Measurements from ENCODE around the gene TSPAN18. TPM values are rescaled to one million over a fixed set of nuclear protein-coding genes. Genes with fewer than 3 reads are reported as not detected.
A peak's percentile ranks its signal among the peaks of the same experiment; 100 is the strongest.

TSPAN18 gene
- total and polyA plus RNA-seq, 2 of the 4 experiments (the other 2 are of a cell fraction), result 0.36 to 1.1 TPM

- in situ Hi-C loops (cut with MboI; ENCODE audit: low sequenced_read_pairs), result no loop called here
Observed at GRCh38 chr11:44978274-44978960, 251.7 kb downstream of the TSPAN18 start.

More at GRCh38 chr11:44978274-44978960, 251.7 kb downstream of the TSPAN18 start:
- Histone ChIP-seq H3K56ac (ENCODE audit: extremely low read depth, insufficient read depth, low read length) (no peak overlapping the region), H4K91ac (ENCODE audit: insufficient read depth, low read depth, low read length) (peak overlapping the region; percentile 1; the same call in 1 of the 2 replicates), H4K20me1 (ENCODE audit: insufficient read depth, low read length) (no peaks in the 10 kb centered on the region), H3K23ac (ENCODE audit: low read depth, low read length) (no peak overlapping the region), H2BK5ac (ENCODE audit: low read depth, low read length, poor library complexity, severe bottlenecking) (peak overlapping the region; percentile 80), H2AFZ (replicated peaks; ENCODE audit: low read length, poor library complexity) (peak overlapping the region; percentile 23), H3K9ac (ENCODE audit: low read depth, low read length) (no peak overlapping the region), H3K14ac (replicated peaks; ENCODE audit: low read depth, low read length) (no peak overlapping the region), H3K36me3 (ENCODE audit: control insufficient read depth, insufficient read depth, low read length) (no peaks in the 10 kb centered on the region), H3K9me3 (ENCODE audit: control insufficient read depth, insufficient read depth, low read length) (peaks cover 3% of the 10 kb centered on the region; the same call in 1 of the 2 replicates), H3K4ac (ENCODE audit: low read depth, low read length) (peak overlapping the region; percentile 31; the same call in 1 of the 2 replicates), H2BK120ac (ENCODE audit: low read depth, low read length) (peak overlapping the region; percentile 46; the same call in 1 of the 2 replicates), H4K8ac (ENCODE audit: low read depth in 2 of 2, low read length in 2 of 2) (peak overlapping the region; percentile 1 to 71; a peak in 2 of 4 replicates), H3K9me1 (ENCODE audit: insufficient read depth, low read length) (no peaks in the 10 kb centered on the region; the same call in 1 of the 2 replicates), H3K18ac (ENCODE audit: low read depth, low read length) (peak overlapping the region; percentile 53), H2AK9ac (replicated peaks; ENCODE audit: low read depth, low read length, poor library complexity) (no peak overlapping the region), H3K27ac (ENCODE audit: insufficient read depth, low read length) (no peak overlapping the region), H3K4me2 (ENCODE audit: low read depth, low read length) (no peak overlapping the region), H3K4me1 (ENCODE audit: control insufficient read depth, insufficient read depth, low read length) (peaks cover 5% of the 10 kb centered on the region), H3K79me1 (ENCODE audit: low read depth in 1 of 2, low read length in 2 of 2) (no peaks in the 10 kb centered on the region), H2BK20ac (ENCODE audit: low read depth, low read length) (no peak overlapping the region), H3K27me3 (ENCODE audit: control insufficient read depth, insufficient read depth, low read length) (peaks cover 12% of the 10 kb centered on the region; the same call in 1 of the 2 replicates), H2BK15ac (ENCODE audit: low read depth, low read length) (no peak overlapping the region), H3K4me3 (ENCODE audit: insufficient read depth, low read depth, low read length) (no peak overlapping the region), H4K5ac (ENCODE audit: low read depth, low read length) (peak overlapping the region; percentile 74; the same call in 1 of the 2 replicates), H2AK5ac (ENCODE audit: low read depth, low read length) (peak overlapping the region; percentile 15; the same call in 1 of the 2 replicates)
- ATAC-seq (ENCODE audit: low read depth), result peak; percentile 8; the same call in 1 of the 2 replicates
- ChIA-PET POLR2A (ENCODE audit: unreplicated experiment) (no interaction called here), CTCF (interaction anchor here (0.7 to 1.2 kb wide), 2 partner anchors 12 to 42 kb away, joined by 3 read pairs; no protein-coding TSS in a partner anchor)
- no peak for TF ChIP-seq CEBPB (IDR thresholded peaks at IDR 0.05; ENCODE audit: low read depth, low read length)
- TF ChIP-seq MAZ (IDR thresholded peaks at IDR 0.05; ENCODE audit: borderline replicate concordance, low read depth, low read length), result no peak
- no peak for TF ChIP-seq USF2 (IDR thresholded peaks at IDR 0.05; ENCODE audit: low read depth, low read length)
- no peak for TF ChIP-seq MAFK (IDR thresholded peaks at IDR 0.05; ENCODE audit: low read depth, low read length)
- TF ChIP-seq ELK1 (IDR thresholded peaks at IDR 0.05; ENCODE audit: borderline replicate concordance, low read depth, low read length), result no peak
- TF ChIP-seq CHD1 (IDR thresholded peaks at IDR 0.05; ENCODE audit: low read depth, low read length), result no peak
- no peak for TF ChIP-seq MXI1 (IDR thresholded peaks at IDR 0.05; ENCODE audit: borderline replicate concordance, low read depth, low read length)
- TF ChIP-seq RAD21 (IDR thresholded peaks at IDR 0.05; ENCODE audit: low read length), result no peak
- TF ChIP-seq CTCF (conservative IDR thresholded peaks at IDR 0.05; ENCODE audit: low read depth, low read length), result no peak
- TF ChIP-seq RCOR1 (IDR thresholded peaks at IDR 0.05; ENCODE audit: insufficient replicate concordance, low read length), result no peak
- 50% methylated on average over 3 of the region's 3 CpGs; no CpG with 5 or more reads in 1 of the 2 experiments for WGBS, 2 experiments (ENCODE audit: extremely low coverage in 2 of 2, insufficient read length in 1 of 2)
- no peak for DNase-seq
- dilution Hi-C loops (cut with HindIII; ENCODE audit: low sequenced_read_pairs, unreplicated experiment) (no loop called here), intact Hi-C loops (cut with micrococcal nuclease) (no loop called here)
- no TSS peak for BruUV-seq (replicated peaks)

All from IMR-90 (cell line).